GM19240 (cell line): Measurements from ENCODE around the gene RNF114.
"Not testable (repeated sequence)": the region's sequence is repeated elsewhere in the genome, so short reads cannot be mapped to it uniquely, and the experiment has no call there.

Experiments
- DNase-seq: peaks from one replicate; pipeline ENCODE4 v3.0.0; 2011; ENCODE audit warnings: low spot score; ENCODE audit not compliant: insufficient read length

Gene RNF114, protein sequence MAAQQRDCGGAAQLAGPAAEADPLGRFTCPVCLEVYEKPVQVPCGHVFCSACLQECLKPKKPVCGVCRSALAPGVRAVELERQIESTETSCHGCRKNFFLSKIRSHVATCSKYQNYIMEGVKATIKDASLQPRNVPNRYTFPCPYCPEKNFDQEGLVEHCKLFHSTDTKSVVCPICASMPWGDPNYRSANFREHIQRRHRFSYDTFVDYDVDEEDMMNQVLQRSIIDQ

DNA sequence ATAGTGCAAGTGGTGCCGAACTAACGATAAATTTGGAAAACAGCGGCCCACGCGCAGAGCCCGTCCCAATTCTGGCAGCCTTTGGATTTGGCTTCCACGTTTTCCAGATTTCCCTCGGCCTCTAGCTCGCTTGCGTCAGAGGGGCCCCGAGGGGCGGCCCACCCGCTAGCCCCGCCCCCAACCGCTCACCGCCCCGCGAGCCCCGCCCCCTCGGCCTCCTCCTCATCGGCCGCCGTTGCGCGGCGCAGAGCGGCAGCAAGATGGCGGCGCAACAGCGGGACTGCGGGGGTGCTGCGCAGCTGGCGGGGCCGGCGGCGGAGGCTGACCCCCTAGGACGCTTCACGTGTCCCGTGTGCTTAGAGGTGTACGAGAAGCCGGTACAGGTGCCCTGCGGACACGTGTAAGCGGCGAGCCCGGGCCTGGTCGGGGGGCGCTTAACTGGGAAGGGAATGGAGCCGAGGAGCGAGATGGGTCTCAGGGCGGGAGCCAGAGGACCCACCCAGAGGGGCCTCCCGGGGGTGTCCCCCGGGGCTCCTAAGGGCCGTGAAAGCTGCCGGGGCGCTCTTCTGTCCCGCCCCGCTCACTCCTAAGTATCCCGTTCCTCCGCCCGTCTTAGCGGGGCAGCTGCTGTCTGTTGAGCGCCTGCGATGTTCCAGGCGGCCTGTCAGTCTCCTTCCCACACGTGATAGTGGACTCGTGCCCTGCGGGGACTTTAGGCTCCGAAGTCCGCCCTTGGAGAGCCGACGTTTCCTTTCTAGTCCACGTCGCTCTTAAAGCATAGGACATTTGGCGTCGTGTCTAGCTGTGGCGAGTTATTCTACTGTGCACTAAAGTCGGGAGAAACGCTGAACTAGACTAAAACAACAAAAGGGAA, at the start of gene RNF114:
TSS of gene RNF114 (plus strand) at position 245 of the 874 bp plus-strand sequence. CDS start at position 261, 16 bp downstream.
- peak; percentile 88 for DNase-seq

DNA sequence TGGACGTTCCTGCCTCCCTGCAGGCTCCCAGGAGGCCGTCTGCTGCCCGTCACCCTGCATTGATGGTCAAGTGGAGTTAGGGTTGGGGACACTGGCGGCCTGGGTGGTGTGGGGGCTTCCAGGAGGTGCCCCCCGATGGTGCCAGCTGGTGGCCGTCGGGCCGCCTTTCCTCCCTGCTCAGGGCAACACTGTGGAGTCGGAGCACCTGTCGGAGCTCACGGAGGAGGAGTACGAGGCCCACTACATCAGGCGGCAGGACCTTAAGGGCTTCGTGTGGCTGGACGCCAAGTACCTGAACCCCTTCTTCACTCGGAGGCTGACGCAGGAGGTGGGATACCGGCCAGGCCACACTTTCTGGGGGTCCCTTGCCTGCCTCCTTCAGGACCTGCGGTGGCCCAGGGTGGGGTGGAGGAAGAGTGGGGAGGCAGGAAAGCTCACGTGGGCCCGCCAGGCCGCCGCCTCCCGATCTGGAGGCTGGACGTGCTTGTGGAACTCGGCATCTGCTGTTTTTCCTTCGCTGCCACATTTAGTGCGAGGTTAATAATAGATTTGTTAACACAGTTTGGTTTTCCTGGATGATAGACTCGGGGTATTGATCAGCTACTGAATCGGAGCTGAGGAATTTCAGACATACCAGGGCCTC, 49.5 kb upstream of the RNF114 start:
- DNase-seq, result no peak

DNA sequence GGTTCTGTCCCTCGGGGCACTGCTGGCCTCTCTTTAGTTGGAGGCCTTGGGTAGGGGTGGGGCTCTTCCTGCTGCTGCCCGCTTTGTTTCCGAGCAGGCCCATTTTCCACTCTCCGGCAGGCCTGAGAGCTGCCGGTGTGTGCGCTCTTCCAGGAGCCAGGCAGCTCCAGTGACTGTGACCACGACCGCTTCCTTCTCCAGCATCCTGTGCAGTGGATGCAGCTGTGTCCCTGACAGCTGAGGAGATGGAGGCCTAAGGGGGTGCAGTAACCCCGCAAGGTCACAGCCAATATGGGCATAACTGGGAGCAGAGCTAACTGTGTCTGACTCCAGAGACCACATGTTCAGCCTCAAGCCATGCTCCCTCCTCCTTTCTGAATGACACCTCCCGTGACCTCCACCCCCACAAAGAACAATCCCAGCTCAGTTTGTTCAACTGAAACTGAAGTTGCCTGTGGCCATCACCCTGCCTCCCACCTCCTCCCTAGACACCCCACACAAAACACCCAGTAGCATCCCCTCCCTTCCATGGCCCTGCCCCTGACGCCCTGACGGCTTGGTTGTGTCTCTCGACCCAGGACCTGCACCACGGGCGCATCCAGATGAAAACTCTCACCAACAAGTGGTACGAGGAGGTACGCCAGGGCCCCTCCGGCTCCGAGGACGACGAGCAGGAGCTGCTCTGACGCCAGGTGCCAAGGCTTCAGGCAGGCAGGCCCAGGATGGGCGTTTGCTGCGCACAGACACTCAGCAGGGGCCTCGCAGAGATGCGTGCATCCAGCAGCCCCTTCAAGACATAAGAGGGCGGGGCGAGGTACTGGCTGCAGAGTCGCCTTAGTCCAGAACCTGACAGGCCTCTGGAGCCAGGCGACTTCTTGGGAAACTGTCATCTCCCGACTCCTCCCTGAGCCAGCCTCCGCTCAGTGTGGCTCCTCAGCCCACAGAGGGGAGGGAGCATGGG, 48.7 kb upstream of the RNF114 start:
- DNase-seq, result no peak

DNA sequence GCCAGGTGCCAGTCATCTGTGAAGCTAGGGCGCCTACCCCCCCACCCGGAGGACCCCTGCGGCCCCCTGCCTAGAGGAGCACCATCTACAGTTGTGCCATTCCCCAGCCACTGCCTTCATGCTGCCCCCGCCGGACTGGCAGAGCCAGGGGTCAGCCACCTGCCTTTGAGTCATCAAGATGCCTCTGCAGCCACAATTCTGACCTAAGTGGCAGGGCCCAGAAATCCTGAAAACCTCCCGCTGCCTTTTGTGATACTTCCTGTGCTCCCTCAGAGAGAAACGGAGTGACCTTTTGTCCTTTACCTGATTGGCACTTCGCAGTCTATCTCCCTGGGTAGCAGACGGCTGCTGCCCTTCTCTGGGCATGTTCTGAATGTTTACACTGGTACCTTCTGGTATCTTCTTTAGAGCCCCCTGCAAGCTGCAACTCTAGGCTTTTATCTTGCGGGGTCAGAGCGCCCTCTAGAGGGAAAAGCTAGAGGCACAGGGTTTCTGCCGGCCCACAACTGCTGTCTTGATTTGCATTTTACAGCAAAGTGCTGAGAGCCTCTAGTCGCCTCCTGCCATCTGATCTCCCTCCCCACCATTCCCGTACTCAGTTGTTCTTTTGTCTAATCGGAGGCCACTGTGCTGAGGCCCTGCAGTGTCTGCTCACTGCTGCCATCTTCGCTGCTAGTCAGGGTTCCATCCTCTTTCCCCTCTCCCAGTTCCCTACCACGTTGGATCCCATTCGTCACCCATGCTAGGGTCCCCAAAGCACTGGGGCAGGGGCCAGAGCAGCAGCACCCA, 47.8 kb upstream of the RNF114 start:
- DNase-seq, result peak; percentile 47

DNA sequence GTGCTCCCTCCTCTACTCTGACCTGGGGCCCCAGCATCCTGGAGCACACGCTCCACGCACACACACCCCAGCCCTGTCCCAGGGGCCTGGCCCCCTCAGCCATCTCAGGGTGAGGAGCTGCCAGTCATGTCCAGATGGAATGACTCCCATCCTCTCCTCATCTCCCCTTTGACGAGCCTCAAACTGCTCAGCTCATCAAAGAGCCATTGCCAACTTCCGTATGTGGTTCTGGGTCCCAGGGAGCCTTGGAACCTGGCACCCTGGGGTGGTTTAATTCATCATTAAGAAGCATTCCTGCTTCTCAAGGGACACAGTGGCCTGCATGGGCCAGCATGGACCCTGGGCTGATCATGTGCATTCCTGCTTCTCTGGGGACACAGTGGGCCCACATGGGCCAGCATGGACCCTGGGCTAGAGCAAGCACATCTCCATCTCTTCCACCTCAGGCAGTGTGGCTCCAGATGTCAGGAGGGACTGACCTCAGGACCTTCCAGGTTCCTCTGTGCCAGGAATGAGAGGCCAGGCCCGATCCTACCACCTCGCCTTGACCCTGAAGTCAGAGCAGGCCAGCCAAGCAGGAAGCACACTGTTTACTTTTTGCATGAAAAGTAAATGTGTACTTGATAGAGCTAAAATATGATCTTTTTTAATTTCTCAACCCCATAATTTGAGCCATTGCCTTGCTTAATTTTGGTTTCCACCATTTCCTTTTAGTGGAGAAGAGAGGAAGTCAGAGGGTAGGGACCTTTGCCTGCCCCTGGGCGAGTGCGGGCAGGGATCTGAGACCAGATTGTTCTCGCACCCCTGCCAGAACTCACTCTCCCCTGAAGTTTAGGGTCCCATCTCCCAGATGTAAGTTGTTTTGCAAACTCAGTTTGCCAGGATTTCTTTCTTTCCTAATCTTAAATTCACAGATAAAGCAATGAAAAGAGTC, 46.9 kb upstream of the RNF114 start:
- DNase-seq, result no peak

DNA sequence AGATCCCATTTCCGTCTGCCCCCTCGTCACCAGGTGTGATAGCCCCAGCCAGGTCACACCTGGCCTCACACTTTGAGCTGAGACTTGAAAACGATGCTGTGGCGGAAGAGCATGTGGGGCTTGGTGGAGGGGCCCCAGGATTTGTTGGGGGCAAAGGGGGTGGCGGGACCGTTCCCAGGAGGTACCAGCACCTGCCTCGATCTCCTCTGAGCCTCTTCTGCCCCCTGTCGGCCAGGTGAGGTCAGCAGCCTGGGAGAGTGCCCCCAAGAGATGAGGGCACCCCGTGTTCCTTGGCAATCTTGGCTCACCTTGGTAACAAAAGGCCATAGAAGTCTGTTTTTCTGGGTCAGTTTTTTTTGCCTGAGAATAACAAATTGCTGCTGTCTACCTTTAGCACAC, 46.3 kb upstream of the RNF114 start:
- no peak for DNase-seq

DNA sequence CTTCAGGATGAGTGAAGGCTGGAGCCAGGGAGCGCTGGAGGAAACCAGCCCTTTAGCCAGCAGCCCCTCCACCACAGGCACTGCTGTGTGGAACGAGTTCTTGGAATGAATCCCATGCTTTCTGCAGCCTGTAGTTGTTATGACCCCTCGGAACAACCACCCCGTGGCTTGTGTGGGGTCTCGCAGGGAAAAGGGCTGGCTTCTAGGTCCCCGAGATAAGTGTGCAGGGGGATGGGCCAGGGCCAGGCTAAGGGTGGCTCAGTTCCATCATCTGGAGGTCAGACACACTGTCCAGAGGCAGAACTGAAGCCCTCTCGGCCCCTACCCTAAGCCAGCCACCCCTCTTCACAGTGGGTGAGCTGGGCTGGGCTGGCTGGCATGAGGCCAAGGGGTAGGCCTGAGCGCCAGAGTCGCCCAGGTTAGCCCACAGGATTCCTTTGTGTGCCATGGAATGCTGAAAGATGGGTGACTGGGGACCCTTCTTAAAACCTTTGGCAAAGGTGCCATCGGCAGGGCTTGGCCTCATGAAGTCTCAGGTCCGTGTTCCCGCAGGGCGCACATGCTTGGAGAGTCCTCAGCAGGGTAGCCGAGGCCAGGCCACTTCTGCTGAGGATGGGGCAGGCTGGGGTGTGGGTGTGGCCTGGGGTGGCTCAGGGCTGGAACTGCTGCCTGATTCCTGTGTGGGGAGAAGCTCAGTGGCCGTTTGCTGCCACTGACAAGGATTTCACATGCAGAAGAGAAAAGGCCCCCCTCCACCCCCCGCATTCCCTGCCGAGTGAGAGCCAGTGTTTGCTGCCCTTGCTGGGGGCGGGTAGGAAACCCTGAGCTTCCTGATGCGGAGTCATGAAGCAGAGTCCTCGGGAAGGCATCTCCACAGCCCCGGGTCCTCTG, 45.5 kb upstream of the RNF114 start:
- no peak for DNase-seq

DNA sequence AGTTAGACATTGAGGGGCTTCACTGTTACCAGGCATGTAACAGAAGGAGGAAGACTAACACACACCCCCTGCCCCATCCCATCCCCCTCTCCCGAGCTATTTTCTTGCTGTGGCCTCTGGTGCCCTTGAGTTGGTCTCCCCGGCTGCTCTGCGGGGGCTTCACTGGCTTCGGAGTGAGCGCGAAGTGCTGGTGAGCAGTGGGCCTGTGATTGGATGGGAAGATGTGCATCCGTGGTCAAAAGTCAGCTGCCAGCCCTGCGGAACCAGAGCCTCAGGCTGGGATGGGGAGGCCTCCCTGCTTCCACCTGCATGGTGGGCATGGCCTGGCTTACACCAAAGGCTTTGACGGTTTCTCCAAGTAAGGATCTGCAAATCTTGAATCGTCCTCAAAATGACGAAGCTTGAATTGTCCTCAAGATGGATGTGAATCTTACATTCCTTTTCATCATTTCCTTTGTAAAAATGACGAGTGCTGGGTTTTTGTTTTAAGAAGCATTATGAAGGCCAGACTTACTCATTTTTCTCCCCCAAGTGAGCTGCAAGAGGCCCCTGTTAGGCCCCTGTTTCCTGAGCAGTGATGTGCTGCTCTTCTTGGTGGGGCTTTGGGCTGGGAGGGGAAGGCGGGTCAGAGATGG, 44.6 kb upstream of the RNF114 start:
- DNase-seq, result no peak

DNA sequence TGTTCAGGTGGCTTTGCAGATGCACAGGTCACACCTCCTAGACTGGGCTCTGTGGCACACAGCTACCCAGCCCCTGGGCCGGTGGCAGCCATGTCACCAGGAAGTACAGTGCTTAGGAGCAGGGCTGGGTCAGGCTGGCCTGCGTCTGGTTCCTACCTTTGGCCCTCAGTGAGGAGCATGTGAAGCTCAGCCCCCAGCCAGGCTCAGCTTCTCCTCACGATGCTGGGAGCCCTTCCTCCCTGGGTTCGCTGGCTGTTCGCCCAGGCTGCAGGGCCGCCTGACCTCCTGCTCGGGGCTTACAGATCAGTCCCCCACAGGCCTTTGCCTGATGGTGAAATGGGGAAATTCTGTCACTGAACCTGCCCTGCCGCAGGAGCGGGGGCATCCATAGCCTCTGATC, 43.9 kb upstream of the RNF114 start:
- no peak for DNase-seq

DNA sequence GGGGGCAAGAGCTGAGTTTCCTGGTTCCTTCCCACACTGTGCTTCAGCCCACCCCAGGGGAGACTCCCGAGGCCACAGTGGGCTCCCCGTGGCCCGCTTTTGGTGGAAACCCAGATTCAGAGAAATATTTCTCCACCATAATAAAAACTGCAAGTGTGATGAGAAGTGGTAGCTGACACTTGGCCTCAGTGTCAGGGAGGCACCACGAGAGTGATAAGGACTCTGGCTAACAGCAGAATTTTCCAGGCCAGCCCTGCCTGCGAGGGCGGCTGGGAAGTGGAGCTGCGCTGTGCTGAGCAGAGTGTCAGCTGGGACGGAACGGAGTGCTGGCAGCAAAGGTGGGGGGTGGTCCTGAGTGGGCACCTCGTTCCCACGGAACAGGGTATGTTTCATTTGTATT, 43.4 kb upstream of the RNF114 start:
- no peak for DNase-seq

DNA sequence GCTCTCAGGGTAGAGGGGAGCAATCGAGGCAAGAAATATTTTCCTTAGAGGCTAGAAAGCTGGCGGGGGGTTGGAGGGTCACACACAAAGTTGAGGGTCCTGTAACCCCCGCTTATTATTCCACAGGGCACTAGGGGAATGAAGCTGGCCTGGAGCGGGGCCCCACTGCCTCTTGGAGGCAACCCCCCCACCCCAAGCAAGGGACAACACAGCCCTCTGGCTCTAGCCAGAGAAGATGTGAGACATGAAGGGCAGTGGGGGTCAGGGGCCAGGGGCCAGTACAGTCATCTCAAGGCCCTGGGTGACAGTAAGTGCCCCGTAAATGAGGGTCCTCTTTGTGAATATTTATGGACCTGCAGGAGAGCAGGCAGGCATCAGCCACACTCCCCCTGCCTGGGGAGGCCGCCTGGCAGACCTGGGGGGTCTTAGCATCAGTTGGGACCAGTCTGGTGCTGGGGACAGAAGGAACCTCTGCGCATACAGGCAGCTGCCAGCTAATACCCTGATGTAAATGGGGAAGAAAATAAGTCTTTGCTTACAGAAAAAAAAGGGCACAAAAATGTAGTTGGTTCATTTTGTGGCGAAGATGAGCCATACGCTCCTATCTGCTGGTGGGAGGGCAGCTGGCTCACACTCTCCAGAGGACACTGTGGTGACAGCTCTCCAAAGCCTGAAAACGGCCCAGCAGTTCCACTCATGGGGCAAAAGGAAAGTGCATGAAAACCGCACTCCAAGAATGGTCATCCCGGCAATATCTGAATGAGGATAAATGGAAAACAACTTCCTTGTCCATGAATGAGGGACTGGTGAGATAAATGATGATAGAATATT, 42.7 kb upstream of the RNF114 start:
- no peak for DNase-seq

DNA sequence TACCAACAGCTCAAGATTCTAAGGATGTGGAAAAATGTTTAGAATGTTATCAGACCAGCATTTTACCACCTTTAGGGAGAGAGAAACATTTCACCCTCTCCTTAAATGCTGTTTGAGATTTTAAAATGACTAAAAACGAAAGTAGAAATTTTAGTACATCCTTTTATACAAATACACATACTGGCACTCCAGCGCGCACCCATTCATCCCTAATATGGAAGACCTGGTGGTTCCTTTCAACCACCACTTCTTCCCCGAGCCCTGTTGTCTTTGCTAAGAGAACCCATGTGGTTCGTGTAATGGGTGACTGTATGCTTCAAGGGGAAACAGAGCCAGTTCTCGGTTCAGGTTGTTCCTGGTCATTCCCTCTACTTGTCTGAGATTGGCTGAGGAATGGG, 42.1 kb upstream of the RNF114 start:
- no peak for DNase-seq

DNA sequence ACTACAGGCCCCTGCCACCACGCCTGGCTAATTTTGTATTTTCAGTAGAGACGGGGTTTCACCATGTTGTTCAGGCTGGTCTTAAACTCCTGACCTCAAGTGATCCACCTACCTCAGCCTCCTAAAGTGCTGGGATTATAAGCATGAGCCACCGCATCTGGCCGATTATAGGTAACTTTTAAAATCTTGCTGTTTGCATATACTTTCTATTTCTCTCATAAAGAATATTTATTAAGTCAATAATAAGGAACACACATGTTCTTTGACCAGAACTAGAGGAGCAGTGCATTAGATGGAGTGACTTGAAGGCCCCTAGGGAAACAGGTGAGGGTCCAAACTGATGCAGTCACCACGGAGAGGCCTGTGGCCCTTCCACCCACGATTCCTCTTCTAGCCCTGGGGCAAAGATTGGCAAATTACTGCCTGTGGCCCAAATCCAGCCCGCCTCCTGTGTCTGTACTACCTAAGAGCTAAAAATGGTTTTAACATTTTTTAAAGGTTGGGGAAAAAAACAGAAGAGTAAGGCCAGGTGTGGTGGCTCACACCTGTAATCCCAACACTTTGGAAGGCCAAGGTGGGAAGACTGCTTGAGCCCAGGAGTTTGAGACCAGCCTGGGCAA, 40.6 kb upstream of the RNF114 start:
- not testable (repeated sequence) for DNase-seq

DNA sequence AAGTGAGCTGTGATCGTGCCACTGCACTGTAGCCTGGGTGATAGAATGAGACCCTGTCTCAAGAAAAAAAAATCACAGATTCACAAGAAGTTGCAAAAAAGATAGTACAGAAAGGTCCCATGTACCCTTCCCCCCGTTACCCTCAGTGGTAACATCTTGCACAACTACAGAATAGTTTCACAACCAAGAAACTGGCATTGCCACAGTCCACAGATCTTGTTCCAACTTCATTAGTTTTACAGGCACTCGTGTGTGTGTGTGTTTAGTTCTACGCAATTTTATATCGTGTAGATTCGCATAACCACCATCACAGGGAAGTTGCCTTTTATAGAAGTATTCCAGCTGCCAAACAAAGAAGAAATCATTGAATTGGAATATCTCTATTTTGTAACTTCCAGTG, 40.0 kb upstream of the RNF114 start:
- DNase-seq, result no peak

DNA sequence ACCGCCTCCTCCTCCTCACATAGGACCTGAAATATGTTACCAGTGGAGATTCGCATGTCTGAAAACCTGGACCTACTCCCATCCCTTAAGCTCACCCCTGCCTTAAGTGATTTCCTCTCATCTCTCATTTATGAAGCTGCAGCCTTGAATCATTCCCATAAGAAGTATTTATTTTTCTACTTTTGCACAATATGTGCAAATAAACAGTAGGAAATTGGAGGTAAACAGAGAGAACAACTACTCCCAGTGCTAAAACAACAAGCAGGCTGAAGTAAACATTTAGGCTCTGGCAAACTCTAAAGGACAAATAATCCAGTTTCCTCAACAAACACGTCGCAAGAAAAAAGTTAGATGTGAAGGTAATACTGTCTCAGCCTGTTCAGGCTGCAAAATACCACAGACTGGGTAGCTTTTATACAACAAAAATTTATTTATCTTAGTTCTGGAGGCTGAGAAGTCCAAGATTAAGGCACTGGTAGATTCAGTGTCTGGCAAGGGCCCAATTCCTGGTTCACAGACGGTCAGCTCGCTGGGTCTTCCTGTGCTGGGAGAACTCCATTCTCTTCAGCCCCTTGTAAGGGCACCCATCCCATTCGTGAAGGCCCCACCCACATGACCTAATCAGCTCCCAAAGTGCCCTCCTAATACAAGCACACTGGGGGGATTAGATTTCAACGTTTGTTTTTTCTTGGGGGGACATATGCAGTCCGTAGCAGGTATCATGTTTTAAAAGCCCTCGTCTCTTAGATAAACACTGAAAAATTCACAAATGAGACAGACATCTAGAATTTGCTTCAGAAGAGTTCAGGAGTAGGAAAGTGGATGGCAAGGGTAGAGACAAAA, 36.4 kb upstream of the RNF114 start:
- no peak for DNase-seq

DNA sequence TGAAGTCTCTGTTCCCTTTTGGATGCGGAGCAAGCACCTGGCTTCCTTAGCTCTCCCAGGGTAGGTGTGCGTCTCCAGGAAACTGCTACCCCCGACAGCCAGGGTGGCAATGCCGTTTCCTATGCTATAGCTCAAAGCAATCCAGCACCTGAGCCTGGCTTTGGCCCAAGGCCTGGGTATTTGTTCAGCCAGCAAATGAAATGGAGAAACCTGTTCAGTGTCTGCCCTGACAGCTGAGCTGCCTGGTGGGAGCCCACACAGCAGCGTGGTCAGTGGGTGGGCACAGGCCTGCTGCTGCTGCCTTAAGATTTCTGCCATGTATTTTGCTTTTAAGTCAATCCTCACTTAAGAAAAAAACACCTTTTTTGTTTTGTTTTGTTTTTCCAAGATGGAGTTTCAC, 34.6 kb upstream of the RNF114 start:
- no peak for DNase-seq
